ENCODE measurements around the gene CDK2. TPM values are rescaled to one million over a fixed set of nuclear protein-coding genes. Genes with fewer than 3 reads are reported as not detected.

Gene CDK2
- total and polyA plus RNA-seq, 9 of the 15 experiments (the other 6 are each of a cell fraction or from before 2014, with no cell fraction given): 17.4 to 213 (median 109) TPM

GRCh38 chr12:55926738-55927587 lies 39.7 kb upstream of the CDK2 start (continued):
- TF ChIP-seq ZNF449 (CRISPR knock-in tag; IDR thresholded peaks at IDR 0.05): no peak
- no peak for TF ChIP-seq DIDO1 (tag; IDR thresholded peaks at IDR 0.05; ENCODE audit: low read depth)
- TF ChIP-seq ZNF41 (CRISPR knock-in tag; conservative IDR thresholded peaks at IDR 0.05): no peak
- TF ChIP-seq GABPA (tag; conservative IDR thresholded peaks at IDR 0.05; ENCODE audit: low read depth): peak; percentile 97
- no peak for TF ChIP-seq FOS (IDR thresholded peaks at IDR 0.05; ENCODE audit: extremely low read depth, insufficient read length)
- TF ChIP-seq ZSCAN29 (IDR thresholded peaks at IDR 0.05): no peak
- peak; percentile 64 for TF ChIP-seq SMARCE1 (IDR thresholded peaks at IDR 0.05)
- no peak for TF ChIP-seq PHTF2 (CRISPR knock-in tag; IDR thresholded peaks at IDR 0.05)
- TF ChIP-seq ZC3H4 (CRISPR knock-in tag; IDR thresholded peaks at IDR 0.05; ENCODE audit: borderline replicate concordance): peak; percentile 28; the same call in 1 of the 2 replicates
- TF ChIP-seq ZNF780A (CRISPR knock-in tag; IDR thresholded peaks at IDR 0.05): no peak
- TF ChIP-seq ZNF24 (IDR thresholded peaks at IDR 0.05): no peak
- no peak for TF ChIP-seq PPARD (CRISPR knock-in tag; IDR thresholded peaks at IDR 0.05)
- no peak; the same call in 1 of the 2 replicates for TF ChIP-seq RAD51 (IDR thresholded peaks at IDR 0.05; ENCODE audit: borderline replicate concordance, low read depth)
- peak in 1 of 2 experiments; percentile 35 for TF ChIP-seq E2F6 (IDR thresholded peaks at IDR 0.05; ENCODE audit: borderline replicate concordance in 1 of 2, extremely low read depth in 1 of 2, insufficient read depth in 1 of 2, insufficient read length in 1 of 2, low read depth in 1 of 2, low read length in 1 of 2, poor library complexity in 1 of 2, severe bottlenecking in 1 of 2)
- peak; percentile 38; the same call in 1 of the 2 replicates for TF ChIP-seq SMC3 (conservative IDR thresholded peaks at IDR 0.05; ENCODE audit: insufficient read depth, low read depth, low read length)
- 0 out of 2 replicates have a peak, but pooled peaks have one; percentile 35 for TF ChIP-seq ETS1 (conservative IDR thresholded peaks at IDR 0.05; ENCODE audit: control insufficient read depth, low read depth, low read length)
- peak; percentile 94 for TF ChIP-seq CTCFL (IDR thresholded peaks at IDR 0.05; ENCODE audit: borderline replicate concordance, insufficient read depth, low read depth, low read length, poor library complexity, severe bottlenecking)
- peak; percentile 88 for TF ChIP-seq TAF1 (IDR thresholded peaks at IDR 0.05; ENCODE audit: control insufficient read depth, extremely low read depth, insufficient read depth, low read length, severe bottlenecking)
- TF ChIP-seq ZNF3 (CRISPR knock-in tag; IDR thresholded peaks at IDR 0.05): no peak
- peak; percentile 68 for TF ChIP-seq ARID1B (IDR thresholded peaks at IDR 0.05)
- TF ChIP-seq ZNF586 (CRISPR knock-in tag; conservative IDR thresholded peaks at IDR 0.05): no peak
- peak; percentile 67 for TF ChIP-seq PHF20 (IDR thresholded peaks at IDR 0.05; ENCODE audit: partially characterized antibody)
- no peak for TF ChIP-seq TARDBP (IDR thresholded peaks at IDR 0.05)
